ENCODE results near the gene CFAP410. TPM values are rescaled to one million over a fixed set of nuclear protein-coding genes. Genes with fewer than 3 reads are reported as not detected.

The CFAP410 gene
- total RNA-seq, 2 donors from 2014 or later = 62.5 to 71.3 TPM

DNA sequence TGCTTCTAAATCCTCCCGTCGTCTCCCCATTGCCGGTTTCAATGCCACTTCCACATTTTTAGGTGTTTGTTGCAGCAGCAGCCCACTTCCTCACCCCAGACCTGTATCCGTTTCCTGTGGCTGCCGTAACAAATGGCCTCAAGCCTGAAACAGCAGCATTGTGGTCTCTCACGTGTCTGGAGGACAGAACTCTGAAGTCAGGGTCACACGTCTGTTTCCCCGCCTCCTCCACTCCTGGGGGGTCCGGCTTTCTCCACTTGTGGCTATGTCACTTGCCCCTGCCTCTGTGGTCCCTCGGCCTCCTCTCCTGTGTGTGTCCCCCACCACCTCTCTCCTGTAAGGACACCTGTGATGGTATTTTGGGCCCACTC, 36.1 kb upstream of the CFAP410 start:
- no peaks in the 10 kb centered on the region for H3K9me3 ChIP-seq
- H3K27ac ChIP-seq = no peak overlapping the region
- TF ChIP-seq POLR2A (IDR thresholded peaks at IDR 0.05) = no peak
- no peak for DNase-seq (ENCODE audit: low spot score)
- 86% methylated on average over 10 of the region's 10 CpGs for WGBS
- no peaks in the 10 kb centered on the region for H3K36me3 ChIP-seq
- H3K4me3 ChIP-seq = no peak overlapping the region
- H3K4me1 ChIP-seq (replicated peaks) = no peaks in the 10 kb centered on the region
- H3K27me3 ChIP-seq (replicated peaks; ENCODE audit: insufficient read depth) = peaks cover 3% of the 10 kb centered on the region
- intact Hi-C loops (cut with DNase I) = no loop called here

DNA sequence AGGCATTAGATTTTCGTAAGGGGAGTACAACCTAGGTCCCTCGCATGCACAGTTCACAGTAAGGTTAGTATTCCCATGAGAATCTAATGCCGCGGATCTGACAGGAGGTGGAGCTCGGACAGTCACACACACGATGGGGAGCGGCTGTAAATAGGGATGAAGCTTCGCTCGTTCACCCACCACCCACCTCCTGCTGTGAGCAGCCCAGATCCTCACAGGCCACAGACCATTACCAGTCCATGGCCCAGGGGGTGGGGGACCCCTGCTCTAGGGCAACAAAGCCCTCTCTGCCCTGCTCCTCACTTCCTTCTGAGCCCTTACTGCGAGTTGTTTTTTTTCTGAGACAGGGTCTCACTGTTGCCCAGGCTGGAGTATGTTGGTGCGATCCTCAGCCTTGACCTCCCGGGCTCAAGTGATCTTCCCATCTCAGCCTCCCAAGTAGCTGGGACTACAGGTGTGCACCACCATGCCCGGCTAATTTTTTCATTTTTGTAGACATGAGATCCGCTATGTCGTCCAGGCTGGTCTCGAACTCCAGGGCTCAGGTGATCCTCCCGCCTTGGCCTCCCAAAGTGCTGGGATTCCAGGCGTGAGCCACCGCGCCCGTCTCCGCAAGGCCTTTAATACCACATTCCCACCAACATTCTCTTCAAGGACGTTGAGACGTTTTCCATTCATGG, 35.6 kb upstream of the CFAP410 start:
- Histone ChIP-seq H3K27ac (no peak overlapping the region), H3K36me3 (no peaks in the 10 kb centered on the region), H3K27me3 (replicated peaks; ENCODE audit: insufficient read depth) (peaks cover 3% of the 10 kb centered on the region), H3K4me1 (replicated peaks) (no peaks in the 10 kb centered on the region), H3K9me3 (no peaks in the 10 kb centered on the region), H3K4me3 (no peak overlapping the region)
- WGBS = 89% methylated on average over 24 of the region's 24 CpGs
- TF ChIP-seq POLR2A (IDR thresholded peaks at IDR 0.05) (no peak), POLR2AphosphoS5 (IDR thresholded peaks at IDR 0.05) (no peak)
- DNase-seq (ENCODE audit: low spot score) = no peak
- intact Hi-C loops (cut with DNase I) = no loop called here

DNA sequence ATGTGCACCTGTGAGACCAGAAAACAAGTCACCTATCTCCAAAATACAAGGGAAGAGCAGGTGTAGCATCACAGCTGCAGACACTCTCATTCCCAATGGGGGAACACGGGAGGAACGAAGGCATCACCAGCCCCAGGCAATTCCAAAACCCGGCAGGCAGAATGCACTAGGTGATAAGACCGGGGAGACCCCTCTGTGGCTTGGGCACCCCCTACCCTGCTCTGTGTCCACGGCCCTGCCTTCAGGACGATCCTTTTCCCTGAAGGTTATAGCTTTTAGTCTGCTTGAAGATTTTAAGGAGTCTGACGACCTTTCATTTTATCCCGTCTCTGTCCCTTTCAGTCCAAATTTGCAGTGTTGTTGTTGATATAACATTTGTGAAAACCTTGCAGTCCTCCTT, 33.4 kb upstream of the CFAP410 start:
- H3K27me3 ChIP-seq (replicated peaks; ENCODE audit: insufficient read depth) = peaks cover 3% of the 10 kb centered on the region
- TF ChIP-seq POLR2AphosphoS5 (IDR thresholded peaks at IDR 0.05) (no peak), POLR2A (IDR thresholded peaks at IDR 0.05) (no peak)
- TF ChIP-seq, protein P1, sequence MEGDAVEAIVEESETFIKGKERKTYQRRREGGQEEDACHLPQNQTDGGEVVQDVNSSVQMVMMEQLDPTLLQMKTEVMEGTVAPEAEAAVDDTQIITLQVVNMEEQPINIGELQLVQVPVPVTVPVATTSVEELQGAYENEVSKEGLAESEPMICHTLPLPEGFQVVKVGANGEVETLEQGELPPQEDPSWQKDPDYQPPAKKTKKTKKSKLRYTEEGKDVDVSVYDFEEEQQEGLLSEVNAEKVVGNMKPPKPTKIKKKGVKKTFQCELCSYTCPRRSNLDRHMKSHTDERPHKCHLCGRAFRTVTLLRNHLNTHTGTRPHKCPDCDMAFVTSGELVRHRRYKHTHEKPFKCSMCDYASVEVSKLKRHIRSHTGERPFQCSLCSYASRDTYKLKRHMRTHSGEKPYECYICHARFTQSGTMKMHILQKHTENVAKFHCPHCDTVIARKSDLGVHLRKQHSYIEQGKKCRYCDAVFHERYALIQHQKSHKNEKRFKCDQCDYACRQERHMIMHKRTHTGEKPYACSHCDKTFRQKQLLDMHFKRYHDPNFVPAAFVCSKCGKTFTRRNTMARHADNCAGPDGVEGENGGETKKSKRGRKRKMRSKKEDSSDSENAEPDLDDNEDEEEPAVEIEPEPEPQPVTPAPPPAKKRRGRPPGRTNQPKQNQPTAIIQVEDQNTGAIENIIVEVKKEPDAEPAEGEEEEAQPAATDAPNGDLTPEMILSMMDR (IDR thresholded peaks at IDR 0.05) = no peak
- no peaks in the 10 kb centered on the region for H3K9me3 ChIP-seq
- intact Hi-C loops (cut with DNase I) = no loop called here
- no peaks in the 10 kb centered on the region for H3K4me1 ChIP-seq (replicated peaks)
- no peak overlapping the region for H3K4me3 ChIP-seq
- DNase-seq (ENCODE audit: low spot score) = no peak
- H3K27ac ChIP-seq = no peak overlapping the region
- 77% methylated on average over 8 of the region's 8 CpGs for WGBS
- no peaks in the 10 kb centered on the region for H3K36me3 ChIP-seq

DNA sequence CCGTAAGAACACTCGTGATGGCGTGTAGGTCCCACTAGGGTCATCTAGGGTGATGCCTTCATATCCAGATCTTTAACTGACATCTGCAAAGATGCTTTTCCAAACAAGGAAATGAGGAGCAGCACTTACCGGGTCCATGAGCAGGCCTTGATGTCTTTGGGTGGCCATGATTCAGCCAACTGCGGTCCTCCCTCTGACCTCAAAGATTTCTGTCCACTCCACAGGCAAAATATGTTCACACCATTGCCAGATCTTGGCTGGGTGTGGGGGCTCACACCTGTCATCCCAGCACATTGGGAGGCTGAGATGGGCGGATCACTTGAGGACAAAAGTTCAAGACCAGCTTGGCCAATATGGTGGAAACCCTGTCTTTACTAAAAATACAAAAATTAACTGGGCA, 32.4 kb upstream of the CFAP410 start:
- no peak for TF ChIP-seq POLR2AphosphoS5 (IDR thresholded peaks at IDR 0.05)
- no peak for TF ChIP-seq POLR2A (IDR thresholded peaks at IDR 0.05)
- TF ChIP-seq, protein P1 (IDR thresholded peaks at IDR 0.05) = no peak
- H3K36me3 ChIP-seq = no peaks in the 10 kb centered on the region
- no peaks in the 10 kb centered on the region for H3K4me1 ChIP-seq (replicated peaks)
- WGBS = 94% methylated on average over 6 of the region's 6 CpGs
- intact Hi-C loops (cut with DNase I) = no loop called here
- H3K4me3 ChIP-seq = no peak overlapping the region
- no peaks in the 10 kb centered on the region for H3K9me3 ChIP-seq
- peaks cover 3% of the 10 kb centered on the region for H3K27me3 ChIP-seq (replicated peaks; ENCODE audit: insufficient read depth)
- no peak for DNase-seq (ENCODE audit: low spot score)
- no peak overlapping the region for H3K27ac ChIP-seq

DNA sequence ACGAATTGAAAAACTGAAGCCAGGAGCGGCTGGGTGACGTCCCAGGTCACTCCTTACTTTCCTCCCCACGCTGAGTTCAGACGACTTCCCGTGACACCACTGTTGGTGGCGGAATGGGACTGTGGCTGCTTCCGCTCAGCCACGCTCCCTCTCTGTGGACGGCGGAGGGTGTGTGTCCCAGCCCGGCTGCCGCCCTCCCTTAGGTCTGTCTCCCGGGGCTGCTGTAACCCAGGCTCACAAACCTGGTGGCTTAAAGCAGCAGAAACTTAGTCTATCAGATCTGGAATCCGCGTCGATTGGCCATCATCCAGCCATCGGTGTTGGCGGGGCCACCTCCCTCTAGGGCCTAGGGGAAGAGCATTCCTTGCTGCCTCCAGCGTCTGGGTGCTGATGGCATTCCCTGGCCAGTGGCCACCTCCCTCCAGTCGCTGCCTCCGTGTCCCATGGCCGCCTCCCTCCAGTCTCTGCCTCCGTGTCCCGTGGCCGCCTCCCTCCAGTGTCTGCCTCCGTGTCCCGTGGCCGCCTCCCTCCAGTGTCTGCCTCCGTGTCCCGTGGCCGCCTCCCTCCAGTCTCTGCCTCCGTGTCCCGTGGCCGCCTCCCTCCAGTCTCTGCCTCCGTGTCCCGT, 31.7 kb upstream of the CFAP410 start:
- Histone ChIP-seq H3K27ac (no peak overlapping the region), H3K4me3 (no peak overlapping the region), H3K9me3 (no peaks in the 10 kb centered on the region), H3K36me3 (no peaks in the 10 kb centered on the region), H3K4me1 (replicated peaks) (no peaks in the 10 kb centered on the region), H3K27me3 (replicated peaks; ENCODE audit: insufficient read depth) (peaks cover 3% of the 10 kb centered on the region)
- TF ChIP-seq POLR2AphosphoS5 (IDR thresholded peaks at IDR 0.05) = no peak
- 76% methylated on average over 35 of the region's 37 CpGs for WGBS
- DNase-seq (ENCODE audit: low spot score) = no peak
- intact Hi-C loops (cut with DNase I) = no loop called here

DNA sequence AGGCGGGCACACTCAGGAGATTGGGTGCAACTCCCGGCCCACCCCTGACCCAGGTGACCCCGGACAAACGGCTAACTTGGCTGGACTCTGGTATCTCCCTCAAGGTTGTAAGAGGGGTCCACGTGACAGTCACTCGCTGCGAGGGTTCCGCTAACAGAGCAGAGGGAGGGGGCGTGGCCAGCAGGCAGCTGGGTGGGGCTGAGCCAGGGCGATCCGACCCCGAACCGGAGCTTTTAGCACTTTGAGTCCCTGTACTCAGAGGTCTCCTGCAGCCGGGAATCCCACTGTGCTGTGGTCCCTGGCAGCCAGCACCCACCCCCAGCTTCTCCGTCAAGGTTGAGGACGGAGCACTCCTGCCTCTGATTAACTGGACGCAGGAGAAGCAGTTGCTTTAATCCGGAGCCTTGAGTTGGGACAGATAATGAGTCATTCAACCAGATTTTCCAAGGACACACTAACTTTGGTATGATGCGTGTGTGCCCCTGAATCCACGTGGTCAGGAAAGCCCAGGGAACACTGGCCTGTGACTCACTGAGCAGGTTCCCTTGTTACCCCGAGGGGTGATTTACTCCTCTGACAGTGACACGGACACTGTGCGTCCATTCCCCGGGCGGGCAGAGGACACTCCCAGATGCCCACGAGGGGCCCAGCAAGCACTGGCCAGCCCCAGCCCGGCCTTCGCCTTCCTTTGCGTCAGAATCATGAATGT, 31.0 kb upstream of the CFAP410 start:
- Histone ChIP-seq H3K9me3 (no peaks in the 10 kb centered on the region), H3K4me3 (no peak overlapping the region), H3K27me3 (replicated peaks; ENCODE audit: insufficient read depth) (peaks cover 3% of the 10 kb centered on the region), H3K4me1 (replicated peaks) (no peaks in the 10 kb centered on the region), H3K36me3 (no peaks in the 10 kb centered on the region), H3K27ac (no peak overlapping the region)
- intact Hi-C loops (cut with DNase I) = no loop called here
- DNase-seq (ENCODE audit: low spot score) = no peak
- 20% methylated on average over 29 of the region's 29 CpGs for WGBS
- TF ChIP-seq POLR2A (IDR thresholded peaks at IDR 0.05) (no peak), POLR2AphosphoS5 (IDR thresholded peaks at IDR 0.05) (no peak)
- TF ChIP-seq, protein P1 (IDR thresholded peaks at IDR 0.05) = no peak

Data from prostate gland (tissue), 2 donors.